WTC11 (cell line): Measurements from ENCODE around the gene TMEM18. TPM values are rescaled to one million over a fixed set of nuclear protein-coding genes. Genes with fewer than 3 reads are reported as not detected.

ENCODE experiments used
- ATAC-seq: fragments of 200-7000 bp; cut with Tn5 transposase; 2 replicates; pipeline ENCODE4 v1.10.0; 2021; ENCODE audit warnings: mild to moderate bottlenecking, moderate library complexity
- CTCF ChIA-PET: fragments of 300-600 bp; sonication (Branson Sonifier 250); formaldehyde crosslinking; loops from one replicate; lab custom pipeline; 2021; ENCODE audit warnings: antibody characterized with exemption; lab: Charles Lee
- POLR2A ChIA-PET: fragments of 350-600 bp; sonication (Branson Sonifier 250); formaldehyde crosslinking; loops from one replicate; lab custom pipeline; 2021; ENCODE audit warnings: antibody characterized with exemption; lab: Charles Lee
- DNase-seq: peaks from one replicate; pipeline ENCODE4 v3.0.0; 2021; ENCODE audit warnings: low spot score
- H3K27ac Mint-ChIP-seq: 2 replicates; pipeline ENCODE4 v1.8.0; 2021; ENCODE audit warnings: mixed read lengths
- H3K27me3 Mint-ChIP-seq: 2 replicates; pipeline ENCODE4 v1.8.0; 2021; ENCODE audit warnings: low read depth, mild to moderate bottlenecking, moderate library complexity, mixed read lengths
- H3K36me3 Mint-ChIP-seq: 2 replicates; pipeline ENCODE4 v1.8.0; 2021; ENCODE audit warnings: mixed read lengths
- H3K4me1 Mint-ChIP-seq: 2 replicates; pipeline ENCODE4 v1.8.0; 2022; ENCODE audit warnings: mixed read lengths
- H3K4me3 Mint-ChIP-seq: 2 replicates; pipeline ENCODE4 v1.8.0; 2021; ENCODE audit warnings: mild to moderate bottlenecking, moderate library complexity, mixed read lengths
- H3K9me3 Mint-ChIP-seq: 2 replicates; pipeline ENCODE4 v1.8.0; 2021; ENCODE audit warnings: mixed read lengths
- AR ChIP-seq: fragments of 250-450 bp; sonication (Bioruptor Pico); IDR thresholded peaks from 2 replicates; pipeline ENCODE4 v1.9.0; 2021; ENCODE audit warnings: mild to moderate bottlenecking
- ATF1 ChIP-seq: sonication (generic); formaldehyde crosslinking; IDR thresholded peaks from 2 replicates; pipeline ENCODE4 v1.8.1; 2023; ENCODE audit warnings: mild to moderate bottlenecking, moderate library complexity, missing genetic modification reagents
- ATF6 ChIP-seq: sonication (generic); formaldehyde crosslinking; IDR thresholded peaks from 2 replicates; pipeline ENCODE4 v1.8.1; 2023; ENCODE audit warnings: mild to moderate bottlenecking, missing genetic modification reagents
- CBFB ChIP-seq: sonication (generic); formaldehyde crosslinking; IDR thresholded peaks from 2 replicates; pipeline ENCODE4 v1.8.1; 2022; ENCODE audit warnings: mild to moderate bottlenecking, low read depth, missing genetic modification reagents
- CDX4 ChIP-seq: fragments of 250-450 bp; sonication (Bioruptor Pico); IDR thresholded peaks from 2 replicates; pipeline ENCODE4 v1.9.0; 2021; ENCODE audit warnings: moderate library complexity, mild to moderate bottlenecking, inconsistent platforms, borderline replicate concordance
- CREB1 ChIP-seq: sonication (generic); formaldehyde crosslinking; IDR thresholded peaks from 2 replicates; pipeline ENCODE4 v1.8.0; 2023; ENCODE audit warnings: mild to moderate bottlenecking, missing genetic modification reagents
- FOXJ3 ChIP-seq: sonication (generic); formaldehyde crosslinking; IDR thresholded peaks from 2 replicates; pipeline ENCODE4 v1.9.0; 2021; ENCODE audit warnings: missing genetic modification reagents, mild to moderate bottlenecking, borderline replicate concordance
- HMGA2 ChIP-seq: fragments of 250-450 bp; sonication (Bioruptor Pico); IDR thresholded peaks from 2 replicates; pipeline ENCODE4 v1.4.0; 2021; ENCODE audit warnings: mild to moderate bottlenecking, moderate library complexity
- HMGXB4 ChIP-seq: sonication (generic); formaldehyde crosslinking; IDR thresholded peaks from 2 replicates; pipeline ENCODE4 v1.8.1; 2023; ENCODE audit warnings: mild to moderate bottlenecking, moderate library complexity, missing genetic modification reagents
- JUN ChIP-seq: sonication (generic); formaldehyde crosslinking; IDR thresholded peaks from 2 replicates; pipeline ENCODE4 v1.8.0; 2023; ENCODE audit warnings: mild to moderate bottlenecking, missing genetic modification reagents
- NFATC4 ChIP-seq: fragments of 250-450 bp; sonication (Bioruptor Pico); IDR thresholded peaks from 2 replicates; pipeline ENCODE4 v1.9.0; 2021; ENCODE audit warnings: mild to moderate bottlenecking
- NR2C2 ChIP-seq: sonication (generic); formaldehyde crosslinking; IDR thresholded peaks from 2 replicates; pipeline ENCODE4 v1.8.0; 2022; ENCODE audit warnings: mild to moderate bottlenecking, missing genetic modification reagents
- PREB ChIP-seq: sonication (generic); formaldehyde crosslinking; IDR thresholded peaks from 2 replicates; pipeline ENCODE4 v1.8.1; 2022; ENCODE audit warnings: mild to moderate bottlenecking, missing genetic modification reagents, moderate library complexity, borderline replicate concordance
- RORB ChIP-seq: fragments of 250-450 bp; sonication (Bioruptor Pico); IDR thresholded peaks from 2 replicates; pipeline ENCODE4 v1.9.0; 2021; ENCODE audit warnings: mild to moderate bottlenecking
- SMAD3 ChIP-seq: sonication (generic); formaldehyde crosslinking; IDR thresholded peaks from 2 replicates; pipeline ENCODE4 v1.8.0; 2022; ENCODE audit warnings: missing genetic modification reagents, mild to moderate bottlenecking, borderline replicate concordance
- SMAD4 ChIP-seq: sonication (generic); formaldehyde crosslinking; IDR thresholded peaks from 2 replicates; pipeline ENCODE4 v1.8.0; 2022; ENCODE audit warnings: mild to moderate bottlenecking, missing genetic modification reagents
- TCF7 ChIP-seq: sonication (generic); formaldehyde crosslinking; IDR thresholded peaks from 2 replicates; pipeline ENCODE4 v1.8.0; 2022; ENCODE audit warnings: mild to moderate bottlenecking, low read depth, missing genetic modification reagents, moderate library complexity
- TEAD1 ChIP-seq: sonication (generic); formaldehyde crosslinking; IDR thresholded peaks from 2 replicates; pipeline ENCODE4 v1.8.0; 2022; ENCODE audit warnings: mild to moderate bottlenecking, missing genetic modification reagents
- ZNF219 ChIP-seq: sonication (generic); formaldehyde crosslinking; IDR thresholded peaks from 2 replicates; pipeline ENCODE4 v1.8.0; 2023; ENCODE audit warnings: missing genetic modification reagents, mild to moderate bottlenecking, borderline replicate concordance
- ZNF671 ChIP-seq: fragments of 250-450 bp; sonication (Bioruptor Pico); IDR thresholded peaks from 2 replicates; pipeline ENCODE4 v1.8.0; 2021; ENCODE audit warnings: mild to moderate bottlenecking
- total RNA-seq: library from RNA; stranded (reverse); gene quantifications from 3 replicates; pipeline ENCODE4 v1.2.3, GENCODE V29; 2021

TMEM18 gene
- total RNA-seq, 1 experiment from 2014 or later: 24.0 TPM

- ChIA-PET POLR2A (no interaction called here), CTCF (interaction anchor here (1.4 kb wide), 1 partner anchor 24 kb away, joined by 4 read pairs; no protein-coding TSS in a partner anchor)
- ATAC-seq (no peak), DNase-seq (no peak)
- H3K27ac Mint-ChIP-seq: no peak overlapping the region
- no peaks in the 10 kb centered on the region for H3K36me3 Mint-ChIP-seq
- H3K4me3 Mint-ChIP-seq: no peak overlapping the region
- TF ChIP-seq HMGA2 (CRISPR knock-in tag) (no peak), SMAD4 (no peak), ZNF671 (CRISPR knock-in tag) (no peak), TCF7 (CRISPR knock-in tag) (no peak), PREB (no peak), AR (no peak), CREB1 (CRISPR knock-in tag) (no peak), CDX4 (CRISPR knock-in tag) (no peak), NFATC4 (CRISPR knock-in tag) (no peak), ZNF219 (CRISPR knock-in tag) (no peak), HMGXB4 (CRISPR knock-in tag) (no peak), NR2C2 (CRISPR knock-in tag) (no peak), CBFB (CRISPR knock-in tag) (no peak), TEAD1 (no peak), ATF1 (no peak), JUN (CRISPR knock-in tag) (no peak), RORB (CRISPR knock-in tag) (no peak), FOXJ3 (CRISPR knock-in tag) (no peak), ATF6 (no peak), SMAD3 (CRISPR knock-in tag) (no peak)
- H3K4me1 Mint-ChIP-seq: no peaks in the 10 kb centered on the region
- peaks cover 9% of the 10 kb centered on the region for H3K9me3 Mint-ChIP-seq
- peaks cover 7% of the 10 kb centered on the region for H3K27me3 Mint-ChIP-seq
Observed at GRCh38 chr2:691821-692761, 14.9 kb upstream of the TMEM18 start.
